GM21723 (cell line): Measurements from ENCODE around the gene TMEM266.
A peak's percentile ranks its signal among the peaks of the same experiment; 100 is the strongest.
"Not testable (repeated sequence)": the region's sequence is repeated elsewhere in the genome, so short reads cannot be mapped to it uniquely, and the experiment has no call there.

ENCODE experiments used
- ATAC-seq: cut with Tn5 transposase; IDR thresholded peaks from one replicate; pipeline ENCODE4 v1.9.1; 2021; ENCODE audit warnings: mild to moderate bottlenecking, moderate library complexity; ENCODE audit not compliant: unreplicated experiment

The TMEM266 gene, protein sequence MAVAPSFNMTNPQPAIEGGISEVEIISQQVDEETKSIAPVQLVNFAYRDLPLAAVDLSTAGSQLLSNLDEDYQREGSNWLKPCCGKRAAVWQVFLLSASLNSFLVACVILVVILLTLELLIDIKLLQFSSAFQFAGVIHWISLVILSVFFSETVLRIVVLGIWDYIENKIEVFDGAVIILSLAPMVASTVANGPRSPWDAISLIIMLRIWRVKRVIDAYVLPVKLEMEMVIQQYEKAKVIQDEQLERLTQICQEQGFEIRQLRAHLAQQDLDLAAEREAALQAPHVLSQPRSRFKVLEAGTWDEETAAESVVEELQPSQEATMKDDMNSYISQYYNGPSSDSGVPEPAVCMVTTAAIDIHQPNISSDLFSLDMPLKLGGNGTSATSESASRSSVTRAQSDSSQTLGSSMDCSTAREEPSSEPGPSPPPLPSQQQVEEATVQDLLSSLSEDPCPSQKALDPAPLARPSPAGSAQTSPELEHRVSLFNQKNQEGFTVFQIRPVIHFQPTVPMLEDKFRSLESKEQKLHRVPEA

GRCh38 chr15:76059320-76060117 lies at the start of gene TMEM266:
TSS of gene TMEM266 (plus strand) at chr15:76059985. CDS start at chr15:76134264, 74,279 bp downstream.
- ATAC-seq, result no peak

GRCh38 chr15:76010613-76011012 lies 49.2 kb upstream of the TMEM266 start:
- no peak for ATAC-seq

DNA sequence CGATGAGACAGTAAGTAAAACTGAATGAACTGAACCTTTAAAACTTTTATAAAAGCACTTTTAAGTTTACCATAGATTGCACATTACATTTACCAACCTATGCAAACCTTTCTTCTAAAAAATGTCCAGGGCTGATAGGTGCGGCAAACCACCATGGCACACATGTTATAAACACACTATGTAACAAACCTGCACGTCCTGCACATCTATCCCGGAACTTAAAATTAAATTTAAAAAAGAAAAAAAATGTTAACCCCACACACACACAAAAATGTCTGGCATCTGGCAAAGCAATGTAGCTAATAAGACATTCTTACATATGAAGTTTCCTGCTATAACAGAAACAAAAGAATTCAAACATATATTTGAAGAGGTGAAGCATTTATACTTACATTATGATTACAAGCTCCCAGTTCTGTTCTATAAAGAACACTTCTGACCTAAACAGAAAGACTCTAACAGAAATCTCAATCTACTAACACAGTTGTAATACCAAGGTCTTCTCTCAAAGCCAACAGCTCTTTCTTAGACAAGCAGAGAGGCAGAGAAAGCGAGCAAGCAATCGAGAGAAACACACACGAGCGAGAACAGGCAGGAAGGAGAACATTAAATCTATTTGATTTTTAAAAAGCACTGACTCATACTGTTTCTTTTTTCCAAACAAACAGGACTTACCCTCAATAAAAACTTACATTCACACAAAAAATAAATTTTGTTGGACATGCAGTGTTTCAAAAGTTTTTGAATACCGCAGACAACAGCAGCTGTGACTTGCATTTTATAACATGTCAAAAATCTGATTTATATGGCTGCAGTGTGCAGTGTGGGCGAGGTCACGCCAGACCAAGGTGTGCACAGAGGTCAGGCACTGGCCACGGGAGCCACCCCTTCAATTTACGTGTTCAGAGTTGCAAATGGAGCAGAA lies 47.9 kb upstream of the TMEM266 start, which contains the start of gene NRG4:
NRG4 (minus strand) TSS at position 798 of the 925 bp plus-strand sequence. CDS start 1,194 bp downstream, outside the sequence.
- ATAC-seq, result no peak

DNA sequence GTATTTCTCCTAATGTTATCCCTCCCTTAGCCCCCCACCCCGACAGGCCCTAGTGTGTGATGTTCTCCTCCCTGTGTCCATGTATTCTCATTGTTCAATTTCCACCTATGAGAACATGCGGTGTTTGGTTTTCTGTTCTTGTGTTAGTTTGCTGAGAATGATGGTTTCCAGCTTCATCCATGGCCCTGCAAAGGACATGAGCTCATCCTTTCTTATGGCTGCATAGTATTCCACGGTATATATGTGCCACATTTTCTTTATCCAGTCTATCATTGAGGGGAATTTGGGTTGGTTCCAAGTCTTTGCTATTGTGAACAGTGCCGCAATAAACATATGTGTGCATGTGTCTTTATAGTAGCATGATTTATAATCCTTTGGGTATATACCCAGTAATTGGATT lies 46.3 kb upstream of the TMEM266 start:
- not testable (repeated sequence) for ATAC-seq

DNA sequence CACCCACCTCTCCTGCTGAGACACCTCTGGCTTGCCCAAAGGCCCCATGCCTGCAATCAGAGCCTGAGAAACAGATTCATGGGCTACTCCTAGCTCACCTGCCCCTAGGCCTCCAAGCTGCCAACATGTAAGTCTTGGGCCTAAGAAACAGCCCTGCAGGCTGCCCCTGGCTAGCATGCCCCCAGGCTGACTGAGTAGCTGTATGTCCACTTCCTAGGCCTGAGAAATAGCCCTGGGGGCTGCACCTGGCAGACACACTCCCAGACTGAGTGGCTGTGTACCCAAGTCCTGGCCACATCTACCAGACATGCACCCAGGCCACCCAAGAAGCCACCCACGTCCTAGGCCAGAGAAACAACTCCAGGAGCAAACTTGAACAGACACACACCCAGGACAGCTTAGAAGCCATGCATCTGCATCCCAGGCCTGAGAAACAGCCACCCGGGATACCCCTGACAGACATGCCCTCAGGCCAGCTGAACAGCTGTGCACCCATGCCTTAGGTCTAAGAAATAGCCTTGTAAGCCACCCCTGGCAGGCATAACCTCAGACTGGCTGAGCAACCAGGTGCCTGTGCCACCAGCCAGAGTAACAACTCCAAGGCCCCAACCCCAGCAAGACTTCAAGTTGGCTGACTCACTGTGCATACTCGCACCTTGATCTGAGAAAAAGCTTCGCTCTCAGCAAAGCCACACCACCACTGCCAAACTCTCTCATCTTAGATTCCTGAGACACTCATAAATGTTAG lies 35.6 kb upstream of the TMEM266 start:
- ATAC-seq, result no peak

DNA sequence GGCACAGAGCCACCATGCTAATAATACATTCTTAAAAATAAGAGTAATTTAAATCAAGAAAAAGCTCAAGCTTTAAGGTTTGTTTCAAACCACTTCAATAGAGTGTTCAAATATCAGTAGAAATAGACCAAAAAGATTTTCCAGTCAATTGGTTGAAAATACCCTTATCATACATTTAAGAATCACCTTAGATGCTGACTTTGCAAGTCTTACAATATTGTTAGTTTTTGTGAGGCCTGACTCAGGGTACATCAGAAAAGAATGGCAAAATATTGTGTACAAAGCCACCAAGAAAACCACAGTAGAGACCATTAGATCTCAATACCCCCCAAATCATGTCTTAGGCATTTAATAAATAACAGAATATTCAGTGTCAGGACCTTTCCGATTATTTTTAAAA lies 27.7 kb upstream of the TMEM266 start:
- ATAC-seq, result no peak

- no peak for ATAC-seq
Measured at GRCh38 chr15:76033438-76033837, 26.3 kb upstream of the TMEM266 start.

GRCh38 chr15:76034111-76034510 lies 25.7 kb upstream of the TMEM266 start:
- ATAC-seq, result no peak

GRCh38 chr15:76035593-76035992 lies 24.2 kb upstream of the TMEM266 start:
- no peak for ATAC-seq

GRCh38 chr15:76038512-76038911 lies 21.3 kb upstream of the TMEM266 start:
- no peak for ATAC-seq

- not testable (repeated sequence) for ATAC-seq
Measured at GRCh38 chr15:76054201-76054600, 5.6 kb upstream of the TMEM266 start.

DNA sequence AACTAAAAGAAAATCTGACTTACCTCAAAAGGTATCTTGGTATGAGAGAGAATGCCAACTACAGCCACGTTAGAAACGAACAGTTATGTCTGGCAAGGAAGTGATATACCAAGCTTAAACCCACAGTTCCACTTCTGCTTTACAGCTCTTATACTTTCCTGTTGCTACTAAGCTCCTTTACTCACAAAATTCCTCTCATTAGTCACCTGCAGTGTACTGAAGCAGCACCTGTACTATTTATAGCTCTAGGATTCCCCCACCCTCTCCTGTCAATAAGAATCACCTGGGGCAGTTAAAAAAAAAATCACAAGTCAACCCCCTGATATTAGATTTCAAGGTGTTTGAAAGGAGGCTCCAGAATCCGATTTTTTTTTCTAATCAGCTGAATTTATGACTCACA lies 2.9 kb upstream of the TMEM266 start:
- ATAC-seq, result peak; percentile 67

DNA sequence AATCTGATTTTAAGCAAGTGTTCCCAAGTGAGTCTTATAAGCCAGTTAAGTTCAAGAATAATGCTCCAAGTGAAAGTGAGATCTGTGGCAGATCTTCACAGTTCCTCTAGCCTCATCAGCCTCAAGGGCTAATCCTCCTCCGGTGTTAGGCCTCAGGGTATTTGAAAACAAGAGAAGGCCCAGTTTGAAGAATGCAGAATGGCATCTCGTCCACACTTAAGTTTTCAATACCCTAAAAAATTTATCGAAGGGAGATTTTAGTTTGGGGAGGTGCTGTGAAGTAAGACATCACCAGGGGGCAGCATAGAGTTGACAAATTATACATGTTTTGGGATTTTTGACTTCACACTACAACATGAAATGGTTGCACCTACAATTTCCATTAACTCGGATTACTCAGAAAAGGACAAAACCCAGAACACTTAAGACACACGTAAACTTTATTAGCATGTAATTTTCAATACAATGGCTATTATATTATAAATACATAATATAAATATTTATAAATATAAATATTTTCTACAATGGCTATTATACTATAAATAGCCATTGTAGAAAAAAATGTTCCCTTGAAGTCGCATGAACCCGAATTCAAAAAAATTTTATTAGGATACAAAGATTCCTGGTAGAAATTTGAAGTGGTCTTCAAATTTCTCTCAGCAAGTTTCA lies 2.3 kb upstream of the TMEM266 start:
- peak; percentile 32 for ATAC-seq

GRCh38 chr15:76058714-76059319 lies 968 bp upstream of the TMEM266 start:
- no peak for ATAC-seq

GRCh38 chr15:76060118-76060989 lies 569 bp downstream of the TMEM266 start:
- ATAC-seq, result no peak

GRCh38 chr15:76061700-76062099 lies 1.9 kb downstream of the TMEM266 start:
- no peak for ATAC-seq

GRCh38 chr15:76062286-76062685 lies 2.5 kb downstream of the TMEM266 start:
- ATAC-seq, result no peak

- no peak for ATAC-seq
Measured at GRCh38 chr15:76064375-76064774, 4.6 kb downstream of the TMEM266 start.
